HG02973 (cell line): Measurements from ENCODE around the gene EMID1.
A peak's percentile ranks its signal among the peaks of the same experiment; 100 is the strongest.

Source experiments
- ATAC-seq: cut with Tn5 transposase; IDR thresholded peaks from one replicate; pipeline ENCODE4 v1.9.1; 2021; ENCODE audit warnings: moderate library complexity; ENCODE audit not compliant: unreplicated experiment

The EMID1 gene

GRCh38 chr22:29205594-29206371 is at the start of gene EMID1:
EMID1 (plus strand) TSS chr22:29205896; CDS start chr22:29206039, 143 bp downstream.
- ATAC-seq = no peak

GRCh38 chr22:29155966-29156365 is 49.7 kb upstream of the EMID1 start:
- ATAC-seq = no peak

DNA sequence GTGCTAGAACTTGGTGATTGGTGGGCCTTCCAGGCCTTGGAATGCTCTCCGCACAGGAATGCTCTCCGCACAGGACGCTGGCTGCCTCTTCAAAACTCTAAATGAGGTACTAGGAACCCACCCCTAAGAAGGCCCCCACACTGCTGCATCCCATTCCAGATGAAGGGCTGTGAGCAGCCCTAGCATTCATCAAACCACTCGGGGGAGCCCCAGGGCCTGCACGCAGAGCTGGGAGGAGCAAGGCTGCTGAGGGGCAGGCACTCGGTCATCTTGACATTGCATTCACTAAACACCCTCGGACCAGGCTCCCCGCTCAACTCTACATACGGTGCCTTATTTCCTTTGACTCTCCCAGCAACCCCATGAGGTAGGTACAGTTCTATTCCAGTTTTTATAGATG is 49.2 kb upstream of the EMID1 start:
- no peak for ATAC-seq

DNA sequence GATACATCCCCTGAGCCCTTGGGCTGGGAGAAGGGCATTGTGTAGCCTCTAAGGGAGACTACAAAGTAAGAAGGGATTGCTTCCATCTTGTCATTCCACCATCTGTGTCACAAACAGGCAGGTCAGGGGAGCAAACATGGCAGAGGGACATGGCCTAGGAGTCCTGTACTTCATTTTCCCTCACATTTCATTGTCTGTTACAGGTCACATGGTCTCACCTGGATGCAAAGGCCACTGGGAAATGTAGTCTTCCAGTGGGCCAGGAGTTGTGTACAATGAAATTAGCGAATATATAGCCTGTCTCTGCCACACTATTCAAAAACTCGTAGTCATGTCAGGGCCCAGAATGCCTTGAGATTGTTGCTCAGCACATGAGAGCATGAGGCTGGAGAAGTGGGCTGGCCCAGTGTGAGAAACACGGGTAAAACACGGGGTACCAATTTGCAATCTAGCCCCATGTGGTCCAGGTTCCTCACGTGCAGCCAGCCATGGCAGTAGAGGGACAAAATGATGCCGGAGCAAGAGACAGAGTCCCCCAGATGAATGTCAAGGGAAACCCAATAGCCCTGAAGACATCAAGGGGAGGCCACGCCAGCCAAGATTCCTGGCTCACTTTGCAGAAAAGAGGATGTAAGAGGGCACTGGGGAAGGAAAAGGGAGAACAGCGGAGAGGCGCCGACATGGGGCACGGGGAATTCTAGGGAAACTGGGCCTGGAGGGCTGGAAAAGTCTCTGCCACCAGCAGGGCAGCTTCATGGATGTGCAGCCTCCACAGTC is 47.7 kb upstream of the EMID1 start:
- no peak for ATAC-seq

GRCh38 chr22:29158546-29158945 is 47.1 kb upstream of the EMID1 start:
- no peak for ATAC-seq

- no peak for ATAC-seq
These were observed 41.9 kb upstream of the EMID1 start for GRCh38 chr22:29163808-29164207.

- ATAC-seq = no peak
These were observed 40.2 kb upstream of the EMID1 start for GRCh38 chr22:29165321-29166060.

DNA sequence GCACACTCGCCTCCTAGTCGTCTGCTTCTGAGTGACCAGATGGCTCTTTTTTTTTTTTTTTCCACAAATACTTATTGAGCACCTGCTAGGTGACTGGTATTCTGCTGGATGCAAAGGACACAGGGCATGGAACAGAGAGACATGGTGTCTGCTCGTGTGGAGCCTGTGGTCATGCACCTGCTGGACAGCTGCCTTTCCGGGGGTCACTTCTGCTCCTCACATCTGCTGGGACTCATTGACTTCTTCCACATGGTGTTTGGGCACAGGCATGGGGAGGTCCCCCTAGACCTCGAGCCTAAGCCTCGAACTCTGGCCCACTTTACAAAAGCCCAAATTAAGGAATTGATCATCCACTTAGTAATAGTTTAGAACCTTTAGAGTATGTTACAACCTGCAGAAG is 39.5 kb upstream of the EMID1 start:
- ATAC-seq = no peak

GRCh38 chr22:29167032-29167911 is 38.4 kb upstream of the EMID1 start:
- ATAC-seq = peak; percentile 90

GRCh38 chr22:29171721-29172120 is 34.0 kb upstream of the EMID1 start:
- ATAC-seq = no peak

GRCh38 chr22:29172216-29172615 is 33.5 kb upstream of the EMID1 start:
- no peak for ATAC-seq

GRCh38 chr22:29175312-29175835 is 30.3 kb upstream of the EMID1 start:
- no peak for ATAC-seq

DNA sequence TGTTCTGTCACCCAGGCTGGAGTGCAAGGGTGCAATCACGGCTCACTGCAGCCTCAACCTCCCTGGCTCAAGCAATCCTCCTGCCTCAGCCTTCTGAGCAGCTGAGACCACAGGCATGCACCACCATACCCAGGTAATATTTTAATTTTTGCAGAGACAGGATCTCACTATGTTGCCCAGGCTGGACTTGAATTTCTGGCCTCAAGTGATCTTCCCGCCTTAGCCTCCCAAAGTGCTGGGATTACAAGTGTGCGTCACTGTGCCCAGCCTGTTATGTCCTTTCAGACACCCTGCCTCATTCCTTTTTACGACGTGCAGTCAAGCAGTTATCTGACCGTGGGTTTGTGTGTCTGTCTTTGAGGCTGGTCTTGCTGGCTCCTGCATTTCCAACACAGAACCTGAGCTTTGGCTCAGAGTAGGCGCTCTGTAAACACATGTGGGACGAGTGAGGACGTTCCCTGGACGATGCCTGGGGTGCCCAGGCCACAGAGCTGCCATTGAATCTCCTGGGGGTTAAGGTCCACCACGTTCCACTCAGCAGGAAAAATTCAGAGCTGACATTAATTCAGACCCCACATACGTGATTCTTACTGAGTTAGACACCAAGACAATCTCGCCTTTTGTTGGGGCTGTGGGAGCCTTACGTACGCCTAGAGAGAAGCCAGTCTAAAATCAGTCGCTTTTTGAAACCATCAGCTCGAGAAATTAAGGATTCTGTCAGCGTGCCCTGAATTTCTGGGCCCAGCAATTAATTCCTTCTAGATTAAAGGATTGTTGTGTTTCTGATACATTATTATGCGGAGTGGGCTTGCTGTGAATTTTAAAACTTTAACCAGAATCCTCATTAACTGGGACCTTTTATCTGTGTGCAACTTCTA is 21.5 kb upstream of the EMID1 start:
- ATAC-seq = no peak

DNA sequence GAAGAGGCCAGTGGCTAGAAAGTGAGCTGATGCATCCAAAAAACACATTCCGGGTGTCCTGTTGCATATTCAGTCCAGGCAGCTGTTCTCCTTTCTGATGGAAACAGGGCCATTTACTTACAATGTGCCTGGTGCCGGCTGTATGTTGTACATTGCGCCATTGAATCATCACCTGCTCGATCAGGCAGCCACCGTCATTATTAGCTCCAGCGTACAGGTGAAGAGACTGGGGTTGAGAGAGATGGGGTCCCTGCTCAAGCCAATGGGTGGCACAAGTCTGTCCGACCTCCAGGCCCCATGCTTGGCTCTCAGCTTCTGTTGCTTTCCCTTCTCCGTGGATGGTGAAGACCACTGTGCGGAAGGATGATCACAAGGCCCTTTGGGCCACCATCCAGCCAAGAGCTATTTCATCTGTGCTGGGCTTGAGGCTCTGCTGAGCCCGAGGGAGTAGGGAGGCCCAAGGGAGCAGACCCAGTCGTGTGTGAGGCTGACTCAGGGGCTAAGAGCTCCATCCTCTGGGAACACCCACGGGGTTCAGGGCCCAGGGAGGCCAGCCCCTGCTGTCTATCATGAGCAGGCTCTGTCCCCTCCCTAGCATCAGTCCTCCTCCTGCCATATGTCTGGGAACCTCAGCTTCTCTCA is 20.7 kb upstream of the EMID1 start:
- no peak for ATAC-seq

DNA sequence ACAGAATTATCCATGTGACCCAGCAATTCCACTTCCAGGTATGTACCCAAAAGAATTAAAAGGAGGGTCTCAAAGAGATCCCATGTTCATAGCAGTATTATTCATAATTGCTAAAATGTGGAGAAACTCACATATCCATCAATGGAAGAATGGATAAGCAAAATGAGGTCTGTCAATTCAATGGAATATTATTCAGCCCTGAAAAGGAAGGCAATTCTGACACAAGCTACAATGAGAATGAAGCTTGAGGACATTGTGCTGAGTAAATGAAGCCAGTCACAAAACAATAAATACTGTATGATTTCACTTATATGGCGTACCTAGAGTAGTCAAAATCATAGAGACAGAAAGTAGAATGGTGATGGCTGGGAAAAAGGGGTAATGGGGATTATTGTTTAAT is 19.4 kb upstream of the EMID1 start:
- ATAC-seq = no peak

DNA sequence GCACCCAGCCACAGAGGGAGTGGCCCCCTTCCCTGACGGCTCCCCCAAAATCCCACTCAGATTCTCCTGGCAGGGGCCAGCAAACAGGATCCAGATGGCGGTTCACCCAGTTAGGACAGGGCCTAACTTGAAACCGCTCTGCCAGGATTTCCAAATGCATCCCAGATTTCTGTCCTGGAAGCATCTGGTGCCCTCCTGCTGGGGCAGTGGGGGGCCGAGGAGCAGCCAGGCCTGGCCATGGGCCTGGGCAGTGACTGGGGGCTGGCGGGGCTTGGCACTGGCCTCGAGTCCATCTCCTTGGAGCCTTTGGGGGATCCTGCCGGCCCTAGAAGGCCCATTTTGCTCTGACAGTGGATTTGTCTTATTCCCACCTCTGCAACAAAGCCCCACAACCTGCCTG is 17.9 kb upstream of the EMID1 start:
- ATAC-seq = no peak

- ATAC-seq = no peak
These were observed 15.6 kb upstream of the EMID1 start for GRCh38 chr22:29190051-29190450.

DNA sequence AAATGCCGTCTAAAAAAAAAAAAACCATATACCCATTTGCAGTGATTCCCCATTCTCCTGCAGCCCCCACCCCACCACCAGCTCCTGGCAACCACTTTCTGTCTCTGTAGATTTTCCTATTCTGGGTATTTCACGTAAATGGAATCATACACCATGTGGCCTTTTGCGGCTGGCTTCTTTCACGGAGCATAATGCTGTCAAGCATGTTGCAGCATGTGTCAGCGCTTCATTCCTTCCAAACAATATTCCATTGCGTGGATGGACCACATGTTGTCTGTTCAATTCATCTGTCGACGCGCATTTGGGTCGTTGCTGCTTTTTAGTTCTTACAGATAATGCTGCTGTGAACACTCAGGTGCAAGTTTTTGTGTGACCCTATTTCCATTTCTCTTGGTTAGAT is 14.8 kb upstream of the EMID1 start:
- ATAC-seq = no peak

DNA sequence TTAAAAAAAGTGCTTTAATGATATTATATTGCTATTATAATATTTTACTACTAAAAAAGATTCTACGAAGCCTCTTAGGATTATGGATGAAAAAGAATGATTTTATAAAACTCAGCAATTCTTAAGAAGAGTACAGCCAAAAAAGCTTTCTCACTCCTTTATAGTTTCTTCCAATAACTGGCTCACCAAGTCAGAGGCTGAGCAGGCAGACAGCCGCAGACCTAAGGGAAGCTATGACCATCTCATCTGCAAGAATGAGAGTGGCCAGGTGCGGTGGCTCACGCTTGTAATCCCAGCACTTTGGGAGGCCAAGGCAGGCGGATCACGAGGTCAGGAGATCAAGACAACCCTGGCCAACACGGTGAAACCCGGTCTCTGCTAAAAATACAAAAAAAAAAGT is 12.7 kb upstream of the EMID1 start:
- ATAC-seq = no peak
